ENCODE data around the gene GLT8D2.
"Not testable (repeated sequence)": the region's sequence is repeated elsewhere in the genome, so short reads cannot be mapped to it uniquely, and the experiment has no call there.

The GLT8D2 gene

DNA sequence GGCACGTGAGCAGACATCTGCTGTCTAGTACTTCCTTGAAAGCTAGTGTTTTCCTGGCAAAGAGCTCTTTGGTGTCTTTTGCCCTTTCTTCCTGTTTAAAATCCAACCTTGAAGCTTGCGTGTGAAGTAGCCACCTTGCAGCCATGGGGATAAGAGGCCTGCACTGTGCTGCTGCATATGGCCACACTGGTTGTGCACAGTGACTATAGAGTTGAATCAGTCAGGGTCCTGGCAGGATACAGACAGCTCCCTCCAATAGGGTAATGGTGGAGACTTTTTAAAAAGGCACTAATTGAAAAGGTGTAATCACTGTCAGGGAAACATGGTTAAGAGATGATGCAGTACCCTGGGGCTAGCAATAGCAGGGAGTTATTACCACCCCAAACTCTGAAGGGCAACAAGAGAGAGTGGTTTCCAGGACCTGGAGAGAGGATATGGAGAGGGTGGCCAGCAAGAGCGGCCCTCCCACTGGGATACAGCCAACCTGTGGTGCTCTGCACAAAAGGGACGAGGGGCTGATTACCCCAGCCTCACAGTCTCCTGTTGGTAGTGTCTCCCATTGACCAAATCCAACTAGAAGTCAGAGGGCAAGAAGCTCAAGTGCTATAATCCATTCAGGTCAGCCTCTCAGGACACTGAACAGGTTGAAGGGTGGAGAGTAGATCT, 4.8 kb upstream of the GLT8D2 start:
- no peak for DNase-seq (ENCODE audit: low read depth, low spot score)

DNA sequence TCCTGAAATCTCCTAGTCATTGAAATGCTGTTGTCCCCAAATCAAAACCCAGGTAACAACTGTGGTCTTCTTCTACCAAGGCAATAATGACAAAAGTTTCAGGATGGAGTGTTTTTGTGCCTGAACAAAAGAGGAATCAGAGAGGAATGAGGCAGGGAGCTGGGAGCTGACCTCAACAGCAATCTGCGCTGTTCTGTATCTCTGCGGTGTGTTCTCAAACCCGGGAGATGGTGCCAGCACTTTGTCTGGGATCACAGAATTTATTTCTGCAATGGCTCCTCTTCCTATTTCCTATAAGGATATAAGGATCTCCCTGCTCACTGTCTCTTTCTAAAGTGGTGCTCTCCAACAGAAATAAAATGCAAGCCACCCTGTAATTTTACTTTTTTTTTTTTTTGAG, 449 bp upstream of the GLT8D2 start:
- DNase-seq (ENCODE audit: low read depth, low spot score) = no peak

DNA sequence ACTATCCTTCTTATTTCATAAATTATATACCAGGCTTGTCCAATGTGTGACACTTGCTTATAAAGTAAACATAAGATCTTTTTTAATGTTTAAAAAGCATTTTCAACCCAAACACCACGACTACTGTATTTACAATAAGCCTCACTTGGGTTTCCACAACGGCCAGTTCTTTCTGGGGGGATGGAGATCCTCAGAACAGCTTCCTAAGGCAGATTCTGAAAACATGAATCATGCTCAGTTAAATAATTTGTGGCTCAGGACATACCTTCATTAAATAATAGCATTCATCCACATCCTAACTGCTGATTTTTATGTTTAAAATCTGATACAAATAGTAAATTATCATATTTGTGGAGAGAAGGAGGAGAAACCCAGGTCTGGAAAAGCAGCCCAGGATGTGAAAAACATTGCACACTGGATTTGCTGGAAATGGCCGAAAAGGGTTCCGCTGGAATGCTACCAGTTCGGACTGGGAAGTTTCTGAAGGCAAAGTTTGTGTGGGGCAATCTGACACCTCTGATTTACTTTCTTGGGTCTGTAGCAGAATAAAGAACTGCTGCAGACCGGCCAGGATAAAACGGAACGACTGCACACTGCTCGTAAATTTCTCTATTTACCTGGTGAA, 597 bp downstream of the GLT8D2 start:
- DNase-seq (ENCODE audit: low read depth, low spot score) = no peak

DNA sequence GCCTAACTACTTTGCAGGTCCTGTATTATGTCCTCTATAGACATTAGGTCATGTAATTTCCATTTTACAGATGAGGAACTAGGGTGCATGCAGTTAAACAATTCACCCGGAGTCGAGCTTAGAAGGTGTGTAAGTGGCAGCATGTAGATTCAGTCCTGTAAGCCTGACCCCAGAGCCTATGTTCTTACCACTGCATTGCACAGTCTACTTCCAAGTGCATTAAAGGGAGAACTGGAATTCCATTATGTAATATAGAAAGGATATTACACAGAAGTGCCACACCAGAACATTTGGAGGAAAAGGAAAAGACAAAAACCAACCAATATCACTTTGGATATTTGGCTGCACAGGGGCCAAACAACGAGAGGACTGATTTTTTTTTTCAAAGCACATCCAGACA, 1.2 kb downstream of the GLT8D2 start:
- DNase-seq (ENCODE audit: low read depth, low spot score) = no peak

DNA sequence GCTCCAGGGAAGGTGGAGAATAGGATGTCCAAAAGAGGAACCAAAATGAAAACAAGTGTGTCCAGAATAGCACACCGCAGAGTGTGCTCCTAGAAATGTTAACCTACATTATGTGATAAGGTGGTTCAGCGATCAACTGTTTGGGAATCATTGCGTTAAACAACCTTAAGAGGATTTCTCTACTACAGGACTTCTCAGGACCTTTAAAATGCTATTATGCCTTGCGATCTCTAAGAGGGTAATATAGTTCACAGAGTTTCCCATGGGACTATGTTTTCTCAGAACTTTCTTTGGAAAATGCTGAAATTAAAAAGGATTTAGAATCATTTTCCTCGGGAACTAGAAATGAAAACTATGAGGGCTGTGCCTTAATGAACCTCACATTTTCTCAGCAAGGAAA, 1.8 kb downstream of the GLT8D2 start:
- DNase-seq (ENCODE audit: low read depth, low spot score) = no peak

DNA sequence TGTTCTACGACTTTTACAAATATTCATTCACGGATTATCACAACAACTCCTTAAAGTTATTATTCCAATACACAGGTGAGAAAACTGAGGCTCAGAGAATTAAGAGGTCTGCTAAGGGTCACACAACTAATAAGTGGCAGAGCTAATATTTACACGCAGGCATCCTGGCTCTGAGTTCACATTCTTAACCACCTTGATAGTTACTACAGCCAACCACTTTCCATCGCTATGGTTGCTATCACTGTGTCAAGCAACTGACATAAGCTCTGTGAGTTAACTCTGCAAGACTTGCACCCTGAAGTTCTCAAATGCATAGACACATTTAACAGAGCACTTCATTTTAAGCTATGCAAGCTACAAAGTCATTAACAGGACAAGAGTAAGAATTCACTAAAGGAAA, 3.7 kb downstream of the GLT8D2 start:
- DNase-seq (ENCODE audit: low read depth, low spot score) = no peak

DNA sequence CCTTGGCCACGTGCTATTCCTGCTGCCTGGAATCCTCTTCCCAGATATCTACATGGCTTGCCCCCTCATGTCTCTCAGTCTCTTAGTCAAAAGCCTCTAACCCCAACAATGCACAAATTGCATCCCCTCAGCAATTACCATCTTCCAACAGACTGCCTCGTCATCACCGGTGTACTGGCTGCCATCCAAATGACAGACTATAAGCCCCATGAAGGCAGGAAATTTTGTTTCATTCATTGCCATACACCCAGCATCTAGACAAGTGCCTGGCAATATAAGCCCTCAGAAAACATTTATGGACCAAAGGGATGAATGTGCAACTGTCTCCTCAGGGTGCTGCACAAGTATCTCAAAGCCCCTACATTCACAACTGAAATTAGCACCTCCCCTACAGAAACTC, 5.8 kb downstream of the GLT8D2 start:
- no peak for DNase-seq (ENCODE audit: low read depth, low spot score)

DNA sequence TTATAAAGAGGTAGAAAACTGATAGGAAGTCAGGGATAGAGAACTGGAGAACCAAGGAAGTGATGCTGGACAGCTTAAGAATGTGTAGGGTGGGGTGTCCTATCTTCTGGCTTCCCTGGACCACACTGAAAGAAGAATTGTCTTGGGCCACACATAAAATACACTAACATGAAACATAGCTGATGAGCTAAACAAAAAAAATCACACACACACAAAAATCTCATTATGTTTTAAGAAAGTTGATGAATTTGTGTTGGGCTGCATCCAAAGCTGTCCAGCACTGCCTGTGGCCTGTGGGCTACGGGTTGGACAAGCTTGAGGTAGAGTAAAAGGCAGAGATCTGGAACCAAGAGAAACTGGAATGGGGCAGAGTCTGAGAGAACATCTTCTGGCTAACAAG, 7.4 kb downstream of the GLT8D2 start:
- DNase-seq (ENCODE audit: low read depth, low spot score) = no peak

DNA sequence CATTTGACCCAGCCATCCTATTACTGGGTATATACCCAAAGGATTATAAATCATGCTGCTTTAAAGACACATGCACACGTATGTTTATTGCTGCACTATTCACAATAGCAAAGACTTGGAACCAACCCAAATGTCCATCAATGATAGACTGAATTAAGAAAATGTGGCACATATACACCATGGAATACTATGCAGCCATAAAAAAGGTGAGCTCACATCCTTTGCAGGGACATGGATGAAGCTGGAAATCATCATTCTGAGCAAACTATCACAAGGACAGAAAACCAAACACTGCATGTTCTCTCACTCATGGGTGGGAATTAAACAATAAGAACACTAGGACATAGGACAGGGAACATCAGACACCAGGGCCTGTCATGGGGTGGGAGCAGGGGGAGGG, 10.2 kb downstream of the GLT8D2 start:
- DNase-seq (ENCODE audit: low read depth, low spot score) = not testable (repeated sequence)

DNA sequence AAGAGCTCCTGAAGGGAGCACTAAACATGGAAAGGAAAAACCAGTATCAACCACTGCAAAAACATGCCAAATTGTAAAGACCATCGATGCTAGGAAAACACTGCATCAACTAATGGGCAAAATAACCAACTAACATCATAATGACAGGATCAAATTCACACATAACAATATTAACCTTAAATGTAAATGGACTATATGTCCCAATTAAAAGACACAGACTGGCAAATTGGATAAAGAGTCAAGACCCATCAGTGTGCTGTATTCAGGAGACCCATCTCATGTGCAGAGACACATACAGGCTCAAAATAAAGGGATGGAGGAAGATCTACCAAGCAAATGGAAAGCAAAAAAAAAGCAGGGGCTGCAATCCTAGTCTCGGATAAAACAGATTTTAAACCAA, 13.8 kb downstream of the GLT8D2 start:
- DNase-seq (ENCODE audit: low read depth, low spot score) = not testable (repeated sequence)

DNA sequence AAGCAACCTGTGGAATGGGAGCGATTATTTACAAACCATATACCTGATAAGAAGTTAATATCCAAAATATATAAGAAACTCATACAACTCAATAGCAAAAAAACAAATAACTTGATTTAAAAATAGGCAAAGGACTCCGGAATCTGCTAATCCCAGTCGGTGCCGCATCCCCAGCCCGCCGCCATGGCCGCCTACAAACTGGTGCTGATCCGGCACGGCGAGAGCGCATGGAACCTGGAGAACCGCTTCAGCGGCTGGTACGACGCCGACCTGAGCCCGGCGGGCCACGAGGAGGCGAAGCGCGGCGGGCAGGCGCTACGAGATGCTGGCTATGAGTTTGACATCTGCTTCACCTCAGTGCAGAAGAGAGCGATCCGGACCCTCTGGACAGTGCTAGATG, 19.4 kb downstream of the GLT8D2 start:
- DNase-seq (ENCODE audit: low read depth, low spot score) = not testable (repeated sequence)

DNA sequence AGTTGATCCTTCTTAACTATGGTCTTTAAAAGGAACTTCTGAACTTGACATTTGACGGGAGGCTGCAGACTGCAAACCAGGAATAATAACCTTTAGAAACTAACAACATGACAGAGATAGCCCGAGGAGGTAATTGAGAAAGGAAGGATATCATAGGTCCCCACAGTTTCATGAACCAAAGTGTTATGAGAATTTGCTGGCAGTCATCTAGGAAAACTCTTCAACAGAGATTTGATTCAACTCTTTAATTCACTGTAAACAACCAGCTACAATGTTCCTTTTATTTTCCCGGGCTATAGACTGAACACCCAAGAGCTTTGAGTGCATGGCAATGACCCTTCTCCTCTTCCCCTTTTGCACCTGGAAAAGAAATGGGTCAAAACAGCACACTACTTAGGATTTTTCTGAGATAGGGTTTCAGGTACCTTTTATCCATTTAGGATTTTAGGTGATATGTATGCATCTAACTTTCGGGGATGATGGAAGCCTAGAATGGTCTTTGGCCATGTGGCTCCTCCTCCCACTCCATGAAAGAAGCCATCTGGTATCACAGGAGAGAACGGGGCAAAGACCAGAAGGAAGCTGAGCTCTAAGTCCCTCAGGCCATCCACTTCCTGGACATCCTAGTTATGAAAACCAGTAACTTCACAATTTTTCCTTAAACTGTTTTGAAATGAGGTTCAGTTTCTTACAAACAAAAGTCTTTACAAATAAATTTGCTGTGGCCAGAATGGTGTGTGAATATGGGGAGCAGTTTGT, 23.0 kb downstream of the GLT8D2 start:
- no peak for DNase-seq (ENCODE audit: low read depth, low spot score)

DNA sequence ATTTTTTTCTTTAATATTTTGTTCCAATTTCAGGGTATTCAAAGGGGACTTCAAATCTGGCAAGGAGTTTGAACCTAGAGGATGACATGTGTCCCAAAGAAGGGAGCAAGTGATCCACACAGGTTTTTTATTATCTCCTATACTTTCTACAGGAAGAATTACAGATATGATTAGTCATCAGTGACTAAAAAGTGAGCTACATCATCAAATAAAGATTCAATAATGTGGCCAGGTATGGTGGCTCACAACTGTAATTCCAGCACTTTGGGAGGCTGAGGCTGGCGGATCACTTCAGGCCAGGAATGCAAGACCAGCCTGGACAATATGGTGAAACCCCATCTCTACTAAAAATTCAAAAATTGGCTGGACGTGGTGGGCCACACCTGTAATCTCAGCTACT, 24.2 kb downstream of the GLT8D2 start:
- DNase-seq (ENCODE audit: low read depth, low spot score) = no peak

DNA sequence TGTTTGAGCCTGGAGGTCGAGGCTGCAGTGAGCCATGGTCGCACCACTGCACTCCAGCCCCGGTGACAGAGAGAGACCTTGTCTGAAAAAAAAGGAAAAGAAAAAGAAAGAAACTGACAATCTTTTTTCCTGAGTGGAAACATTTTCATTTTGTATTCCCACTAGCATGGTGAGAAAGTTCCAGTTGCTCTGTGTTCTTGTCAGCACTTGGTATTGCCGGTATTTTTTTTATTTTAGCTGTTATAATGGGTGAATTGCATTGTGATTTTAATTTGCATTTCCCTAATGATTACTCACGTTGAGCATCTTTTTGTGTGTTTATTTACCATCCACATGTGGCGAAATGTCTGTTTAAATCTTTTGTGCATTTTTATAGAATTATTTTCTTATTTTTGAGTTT, 25.6 kb downstream of the GLT8D2 start:
- DNase-seq (ENCODE audit: low read depth, low spot score) = no peak

DNA sequence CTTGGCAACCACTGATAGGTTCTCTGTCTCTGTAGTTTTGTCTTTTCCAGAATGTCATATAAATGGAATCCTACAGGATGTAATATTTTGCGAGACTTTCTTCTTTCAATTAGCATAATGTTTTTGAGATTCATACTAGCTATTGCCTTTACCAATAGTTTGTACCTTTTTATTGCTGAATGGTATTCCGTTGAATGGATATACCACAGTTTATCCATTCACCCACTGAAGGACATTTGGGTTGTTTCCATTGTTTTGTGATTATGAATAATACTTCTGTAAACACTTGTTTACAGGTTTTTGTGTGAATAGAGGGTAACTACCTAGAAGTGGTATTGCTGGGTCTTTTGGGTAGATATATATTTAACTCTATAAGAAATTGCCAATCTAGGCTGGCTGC, 26.3 kb downstream of the GLT8D2 start:
- no peak for DNase-seq (ENCODE audit: low read depth, low spot score)

DNA sequence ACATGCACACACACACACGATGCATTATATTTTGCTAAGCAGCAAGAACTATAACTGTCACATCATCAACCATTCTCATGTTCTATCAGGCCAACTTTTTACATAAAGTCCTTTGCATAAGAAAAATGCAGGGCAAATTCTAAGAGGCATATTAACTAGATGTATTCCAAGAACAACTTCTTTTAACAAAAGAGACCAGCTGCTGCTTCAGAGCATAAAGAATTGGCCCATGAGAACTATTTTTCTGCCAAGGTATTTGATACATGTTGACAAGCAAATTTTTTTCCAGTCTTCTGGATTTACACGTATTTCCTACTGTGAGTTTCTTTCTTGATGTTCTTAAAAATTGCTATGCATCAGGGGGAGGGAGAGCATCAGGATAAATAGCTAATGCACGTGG, 27.2 kb downstream of the GLT8D2 start:
- DNase-seq (ENCODE audit: low read depth, low spot score) = no peak

DNA sequence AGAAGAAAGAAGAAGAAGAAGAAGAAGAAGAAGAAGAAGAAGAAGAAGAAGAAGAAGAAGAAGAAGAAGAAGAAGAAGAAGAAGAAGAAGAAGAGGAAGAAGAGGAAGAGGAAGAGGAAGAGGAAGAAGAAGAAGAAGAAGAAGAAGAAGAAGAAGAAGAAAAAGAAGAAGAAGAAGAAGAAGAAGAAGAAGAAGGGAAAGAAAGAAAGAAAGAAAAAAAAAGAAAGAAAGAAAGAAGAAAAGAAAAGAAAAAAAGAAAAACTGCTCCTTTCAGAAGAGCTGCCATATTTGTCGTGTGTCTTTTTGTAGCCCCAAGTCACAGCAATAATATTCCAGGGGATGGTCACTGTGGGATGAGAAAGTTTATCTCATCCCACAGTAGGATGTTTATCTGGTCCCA, 28.1 kb downstream of the GLT8D2 start:
- not testable (repeated sequence) for DNase-seq (ENCODE audit: low read depth, low spot score)

DNA sequence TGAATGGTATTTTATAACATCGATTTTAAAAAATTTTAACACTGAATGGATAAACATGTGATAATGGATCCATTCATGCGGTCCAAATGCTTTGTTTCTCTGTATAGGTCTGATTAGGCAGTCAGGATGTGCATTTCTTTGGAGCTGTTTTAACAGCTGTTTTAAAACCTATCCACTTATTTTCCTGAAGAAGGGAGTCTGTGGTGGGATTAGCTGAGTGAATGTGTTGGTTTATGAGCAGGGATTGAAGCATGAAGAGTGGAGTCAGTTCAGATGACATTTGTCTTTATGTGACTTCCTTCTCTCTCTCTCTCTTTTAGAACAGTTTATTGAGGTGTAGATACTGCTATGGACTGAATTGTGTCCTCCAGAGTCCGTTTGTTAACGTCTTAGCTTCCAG, 37.7 kb downstream of the GLT8D2 start:
- no peak for DNase-seq (ENCODE audit: low read depth, low spot score)

DNA sequence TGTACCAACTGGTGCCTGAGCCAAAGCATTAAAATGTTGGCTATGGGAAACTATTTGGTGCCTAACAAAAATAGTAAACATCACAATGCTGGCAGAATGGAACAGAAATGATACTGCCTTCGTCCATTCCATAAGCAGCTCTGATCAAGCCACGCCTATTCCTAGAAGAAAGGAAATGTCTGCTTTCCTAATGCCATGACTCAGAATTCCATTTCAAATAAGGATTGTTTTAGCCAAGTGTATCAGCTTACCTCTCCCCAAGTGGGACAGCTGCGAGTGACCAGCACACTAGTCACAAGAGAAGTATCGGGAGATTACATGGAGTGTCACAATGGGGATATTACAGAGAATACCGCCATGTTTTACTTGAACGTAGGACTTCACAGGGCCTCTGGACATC, 38.7 kb downstream of the GLT8D2 start:
- DNase-seq (ENCODE audit: low read depth, low spot score) = peak; percentile 40

DNA sequence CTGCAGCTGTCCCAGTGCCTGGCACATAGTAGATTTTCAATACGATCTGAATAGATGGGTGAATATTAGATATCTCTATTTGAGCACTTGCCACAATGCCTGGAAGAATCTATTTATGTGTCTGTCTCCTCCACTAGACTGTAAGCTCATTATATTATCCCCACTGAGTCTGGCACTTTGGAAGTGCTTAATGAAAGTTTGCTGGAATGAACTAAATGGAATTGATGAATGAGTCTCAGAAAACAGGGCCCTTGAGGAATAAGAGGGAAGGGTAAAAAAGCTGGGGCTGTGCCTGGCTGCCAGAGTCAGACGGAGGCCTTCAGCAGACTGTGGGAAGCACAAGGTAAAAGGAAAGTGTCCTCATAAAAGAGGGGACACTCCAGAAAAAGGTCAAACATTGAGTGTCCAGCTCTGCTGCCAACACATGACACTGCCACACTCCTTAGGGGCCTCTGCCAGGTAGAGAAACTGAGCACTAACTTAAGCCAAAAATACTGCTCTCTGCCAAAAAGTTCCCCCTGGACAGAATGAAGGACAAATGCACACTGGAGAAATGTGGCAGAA, 39.3 kb downstream of the GLT8D2 start:
- DNase-seq (ENCODE audit: low read depth, low spot score) = no peak

DNA sequence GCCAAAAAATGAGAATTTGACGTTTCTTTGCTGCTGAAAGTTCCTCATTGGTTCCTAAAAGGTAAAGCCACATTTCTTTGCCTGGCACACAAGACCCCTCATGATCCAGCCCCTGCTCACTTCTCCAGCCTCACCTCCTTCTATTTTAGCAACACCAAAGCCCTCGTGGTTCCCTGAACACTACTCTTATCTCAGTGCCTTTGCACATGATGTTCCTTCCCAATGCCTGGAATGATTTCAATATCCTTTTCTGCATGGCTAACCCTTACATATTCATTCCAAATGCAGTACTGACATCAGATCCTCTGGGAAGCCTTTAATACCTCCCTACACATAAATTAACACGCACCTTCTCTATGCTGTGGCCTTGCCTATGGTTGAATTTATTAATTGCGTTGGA, 39.9 kb downstream of the GLT8D2 start:
- DNase-seq (ENCODE audit: low read depth, low spot score) = no peak

DNA sequence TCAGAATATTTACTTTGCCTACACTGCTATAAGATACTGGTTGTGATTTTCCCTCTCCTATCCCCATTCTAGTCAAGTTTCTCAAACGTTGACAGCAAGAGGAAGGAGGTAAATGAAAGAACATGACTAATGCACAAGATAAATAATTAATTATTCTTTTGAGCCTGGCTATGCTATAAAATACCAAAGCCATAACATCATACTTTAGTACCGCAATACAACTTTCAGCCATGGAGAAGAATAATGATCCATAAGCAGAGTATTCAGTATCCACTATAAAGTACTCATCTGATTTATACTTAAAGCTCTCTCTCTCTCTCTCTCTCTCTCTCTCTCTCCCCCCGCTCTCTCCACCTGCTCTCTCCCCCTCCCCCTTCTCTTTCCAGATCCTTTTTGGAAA, 43.1 kb downstream of the GLT8D2 start:
- DNase-seq (ENCODE audit: low read depth, low spot score) = no peak

DNA sequence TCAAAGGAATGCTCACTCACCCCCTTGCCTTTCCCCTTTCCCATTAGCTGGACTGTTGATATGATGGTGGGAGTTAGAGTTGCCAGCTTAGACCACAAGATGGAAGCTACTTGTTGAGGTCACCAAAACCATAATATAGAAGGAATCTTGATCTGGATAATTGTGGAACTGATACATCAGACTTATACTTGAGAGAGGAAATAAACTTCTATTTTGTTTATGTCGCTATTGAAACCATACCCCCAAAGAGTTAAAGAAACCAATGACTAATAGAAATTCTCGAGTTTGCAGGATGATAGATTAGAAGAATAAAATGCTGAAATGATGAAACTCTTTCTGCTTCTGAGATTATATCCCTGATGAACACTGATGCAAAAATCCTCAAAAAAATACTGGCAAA, 46.4 kb downstream of the GLT8D2 start:
- no peak for DNase-seq (ENCODE audit: low read depth, low spot score)

Data from smooth muscle cell of the brain vasculature (primary cell).